CD4-positive, alpha-beta T cell treated with Interleukin-4 for 1 hour (primary cell): ENCODE data around the gene OOSP2.

Source experiments
- DNase-seq, 2 donors: peaks; one replicate each; pipeline ENCODE4 v3.0.0-alpha.2; 2020 to 2022

OOSP2 gene

GRCh38 chr11:60080535-60080934 is 40.3 kb downstream of the OOSP2 start:
- DNase-seq = no peak

GRCh38 chr11:60084631-60085273 is 44.5 kb downstream of the OOSP2 start:
- no peak for DNase-seq

- no peak for DNase-seq
Measured at GRCh38 chr11:60085909-60086308, 45.7 kb downstream of the OOSP2 start.

GRCh38 chr11:60087239-60087638 is 47.0 kb downstream of the OOSP2 start:
- DNase-seq = no peak

DNA sequence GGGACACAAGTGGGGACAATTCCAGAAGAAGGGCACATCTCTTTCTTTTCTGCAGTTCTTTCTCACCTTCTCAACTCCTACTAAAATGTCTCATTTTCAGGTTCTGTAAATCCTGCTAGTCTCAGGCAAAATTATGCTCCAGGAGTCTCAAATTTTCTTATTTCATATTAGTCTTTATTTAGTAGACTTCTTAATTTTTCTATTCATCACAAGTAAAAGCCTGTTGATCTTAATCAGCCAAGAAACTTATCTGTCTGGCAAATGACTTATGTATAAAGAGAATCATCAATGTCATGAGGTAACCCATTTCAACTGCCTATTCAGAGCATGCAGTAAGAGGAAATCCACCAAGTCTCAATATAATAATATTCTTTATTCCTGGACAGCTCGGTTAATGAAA is 48.2 kb downstream of the OOSP2 start, which contains the start of gene MS4A2:
Gene MS4A2 (plus strand): TSS at position 301 of the 400 bp plus-strand sequence. CDS start 102 bp downstream, outside the sequence.
- DNase-seq = no peak

DNA sequence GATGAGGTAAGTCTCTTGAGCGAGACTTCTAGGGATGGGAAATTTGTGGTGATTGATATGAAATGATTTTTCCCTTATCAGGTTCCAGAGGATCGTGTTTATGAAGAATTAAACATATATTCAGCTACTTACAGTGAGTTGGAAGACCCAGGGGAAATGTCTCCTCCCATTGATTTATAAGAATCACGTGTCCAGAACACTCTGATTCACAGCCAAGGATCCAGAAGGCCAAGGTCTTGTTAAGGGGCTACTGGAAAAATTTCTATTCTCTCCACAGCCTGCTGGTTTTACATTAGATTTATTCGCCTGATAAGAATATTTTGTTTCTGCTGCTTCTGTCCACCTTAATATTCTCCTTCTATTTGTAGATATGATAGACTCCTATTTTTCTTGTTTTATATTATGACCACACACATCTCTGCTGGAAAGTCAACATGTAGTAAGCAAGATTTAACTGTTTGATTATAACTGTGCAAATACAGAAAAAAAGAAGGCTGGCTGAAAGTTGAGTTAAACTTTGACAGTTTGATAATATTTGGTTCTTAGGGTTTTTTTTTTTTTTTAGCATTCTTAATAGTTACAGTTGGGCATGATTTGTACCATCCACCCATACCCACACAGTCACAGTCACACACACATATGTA is 55.4 kb downstream of the OOSP2 start:
- DNase-seq = no peak

DNA sequence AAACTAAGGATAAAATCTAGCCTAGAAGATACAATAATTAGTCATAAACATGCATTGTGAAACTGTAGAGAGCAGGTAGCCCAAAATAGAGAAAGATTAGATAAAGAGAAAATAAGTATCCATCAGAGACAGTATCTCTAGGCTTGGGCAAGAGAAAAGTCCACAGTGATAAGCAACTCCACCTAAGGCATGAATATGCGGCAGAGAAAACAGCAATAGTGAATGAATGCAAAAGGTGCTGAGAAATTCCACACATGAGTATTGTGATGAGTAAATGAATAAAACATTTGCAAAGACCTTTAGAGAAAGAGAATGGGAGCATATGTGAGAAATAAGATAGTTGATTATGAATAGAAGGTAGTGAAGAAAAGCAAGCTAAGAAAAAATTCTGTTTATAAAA is 57.0 kb downstream of the OOSP2 start:
- DNase-seq = no peak
